ENCODE measurements around the gene EFCAB6.

Gene EFCAB6

DNA sequence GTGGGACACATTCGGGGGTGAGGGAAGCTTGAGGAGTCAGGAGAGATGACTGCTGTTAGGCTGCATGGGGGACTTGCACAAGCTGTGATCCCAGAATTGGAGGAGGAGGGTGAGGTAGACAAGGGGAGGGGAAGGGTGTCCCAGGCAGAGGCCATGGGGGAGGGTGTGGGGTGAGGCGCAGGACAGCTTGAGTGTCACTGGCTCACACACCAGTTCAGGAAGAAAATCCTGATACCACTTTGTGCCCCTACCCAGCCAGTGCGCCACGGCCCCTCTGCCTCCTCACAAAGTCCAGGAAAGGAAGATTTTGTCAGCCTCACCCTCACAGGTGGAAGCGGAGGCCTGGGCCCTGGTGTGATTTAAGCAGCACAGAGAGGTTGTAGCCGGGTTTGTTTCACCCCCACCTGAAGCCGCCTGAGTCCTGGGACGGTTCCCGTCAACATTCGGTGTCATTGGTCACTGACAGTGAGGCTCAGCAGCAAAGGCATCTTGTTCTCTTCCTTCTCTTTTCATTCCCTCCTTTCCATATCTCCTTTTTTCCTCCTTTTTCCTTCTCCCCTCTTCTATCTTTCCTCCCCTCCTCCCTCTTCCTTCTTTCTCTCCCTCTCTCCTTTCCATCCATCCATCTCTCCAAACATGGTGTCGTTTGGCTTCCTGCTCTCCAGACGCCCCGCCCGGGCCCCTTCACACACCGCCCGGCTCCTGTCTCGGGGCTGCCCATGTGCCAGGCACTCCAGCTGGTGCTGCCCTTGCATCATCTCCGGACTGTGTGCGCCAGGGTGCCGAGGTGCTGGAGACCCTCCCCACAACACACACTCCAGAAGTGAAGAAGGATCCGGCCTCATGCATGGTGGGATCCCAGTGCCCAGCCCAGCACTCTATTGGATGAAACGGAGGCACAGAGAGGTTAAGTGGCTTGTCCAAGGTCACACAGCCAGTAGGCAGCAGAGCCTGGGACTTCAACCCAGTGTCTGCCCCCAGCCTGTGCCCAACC is 311.0 kb downstream of the EFCAB6 start:
- no peak overlapping the region for H3K27ac ChIP-seq
- TF ChIP-seq, protein P1, sequence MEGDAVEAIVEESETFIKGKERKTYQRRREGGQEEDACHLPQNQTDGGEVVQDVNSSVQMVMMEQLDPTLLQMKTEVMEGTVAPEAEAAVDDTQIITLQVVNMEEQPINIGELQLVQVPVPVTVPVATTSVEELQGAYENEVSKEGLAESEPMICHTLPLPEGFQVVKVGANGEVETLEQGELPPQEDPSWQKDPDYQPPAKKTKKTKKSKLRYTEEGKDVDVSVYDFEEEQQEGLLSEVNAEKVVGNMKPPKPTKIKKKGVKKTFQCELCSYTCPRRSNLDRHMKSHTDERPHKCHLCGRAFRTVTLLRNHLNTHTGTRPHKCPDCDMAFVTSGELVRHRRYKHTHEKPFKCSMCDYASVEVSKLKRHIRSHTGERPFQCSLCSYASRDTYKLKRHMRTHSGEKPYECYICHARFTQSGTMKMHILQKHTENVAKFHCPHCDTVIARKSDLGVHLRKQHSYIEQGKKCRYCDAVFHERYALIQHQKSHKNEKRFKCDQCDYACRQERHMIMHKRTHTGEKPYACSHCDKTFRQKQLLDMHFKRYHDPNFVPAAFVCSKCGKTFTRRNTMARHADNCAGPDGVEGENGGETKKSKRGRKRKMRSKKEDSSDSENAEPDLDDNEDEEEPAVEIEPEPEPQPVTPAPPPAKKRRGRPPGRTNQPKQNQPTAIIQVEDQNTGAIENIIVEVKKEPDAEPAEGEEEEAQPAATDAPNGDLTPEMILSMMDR (conservative IDR thresholded peaks at IDR 0.05; ENCODE audit: low read depth): no peak
- CTCF ChIA-PET: interaction anchor here (0.6 kb wide), 1 partner anchor 1355 kb away, joined by 10 read pairs; no protein-coding TSS in a partner anchor
- POLR2A ChIA-PET (ENCODE audit: low non-redundant PET): no interaction called here
- no peak for DNase-seq (ENCODE audit: low spot score)

DNA sequence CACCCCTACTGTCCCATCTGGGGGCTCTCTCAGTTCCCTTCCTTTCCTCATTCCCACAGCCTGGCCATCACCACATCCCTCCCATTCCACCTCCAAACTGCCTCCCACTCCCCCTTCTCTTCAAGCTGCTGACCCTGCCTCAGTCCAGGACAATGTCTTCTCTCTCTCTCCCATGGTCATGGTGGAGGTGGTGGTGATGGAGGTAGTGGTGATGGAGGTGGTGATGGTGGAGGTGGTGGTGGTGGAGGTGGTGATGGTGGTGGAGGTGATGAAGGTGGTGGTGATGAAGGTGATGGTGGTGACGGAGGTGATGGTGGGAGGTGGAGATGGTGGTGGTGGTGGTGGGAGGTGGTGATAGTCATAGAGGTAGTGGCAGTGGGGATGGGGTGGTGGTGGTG is 313.2 kb downstream of the EFCAB6 start:
- TF ChIP-seq, protein P1 (conservative IDR thresholded peaks at IDR 0.05; ENCODE audit: low read depth): no peak
- POLR2A ChIA-PET (ENCODE audit: low non-redundant PET): no interaction called here
- no peak overlapping the region for H3K27ac ChIP-seq
- CTCF ChIA-PET: no interaction called here
- no peak for DNase-seq (ENCODE audit: low spot score)

DNA sequence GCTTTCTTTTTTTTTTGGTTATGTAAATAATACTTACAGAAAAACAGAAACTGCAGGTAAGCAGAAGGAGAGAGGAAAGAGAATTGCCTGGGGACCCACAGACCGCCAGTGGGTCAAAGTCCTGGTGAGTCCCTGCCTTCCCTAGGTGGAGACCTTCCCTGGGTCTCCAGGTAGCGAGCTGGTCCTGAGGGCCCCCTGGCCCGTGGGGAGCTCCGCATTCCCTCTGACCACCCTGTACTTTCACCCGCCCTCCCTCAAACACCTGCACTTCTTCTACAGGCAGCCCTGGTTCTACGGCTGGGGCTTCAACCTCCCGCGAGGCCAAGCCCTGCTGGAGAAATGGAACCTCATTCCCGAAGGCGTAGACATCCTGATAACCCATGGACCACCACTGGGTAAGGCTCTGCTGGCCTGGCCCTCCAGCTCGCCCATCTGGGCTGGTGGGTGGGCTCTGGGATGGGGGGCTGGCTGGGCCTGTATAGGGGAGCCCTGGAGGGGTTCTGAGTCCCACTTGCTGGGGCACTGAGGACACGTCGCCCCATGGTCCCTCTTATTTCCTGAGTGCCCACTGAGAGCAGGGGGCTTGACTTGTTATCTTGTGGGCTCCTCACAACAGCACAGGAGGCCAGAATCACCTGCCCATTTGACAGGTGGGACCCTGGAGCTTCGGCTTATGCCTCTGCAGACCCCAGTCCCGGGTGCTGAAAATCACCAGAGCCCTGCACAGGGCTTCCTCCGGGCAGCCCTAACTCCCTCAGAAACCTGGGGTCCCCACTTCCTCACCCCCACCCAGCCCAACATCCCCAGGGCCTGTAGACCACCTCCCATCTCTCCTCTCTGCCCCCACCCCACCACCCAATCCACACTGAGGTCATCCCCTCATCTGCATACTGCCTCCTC is 313.9 kb downstream of the EFCAB6 start:
- TF ChIP-seq, protein P1 (conservative IDR thresholded peaks at IDR 0.05; ENCODE audit: low read depth): no peak
- ChIA-PET POLR2A (ENCODE audit: low non-redundant PET) (no interaction called here), CTCF (no interaction called here)
- no peak overlapping the region for H3K27ac ChIP-seq
- DNase-seq (ENCODE audit: low spot score): no peak

- ChIA-PET POLR2A (ENCODE audit: low non-redundant PET) (no interaction called here), CTCF (no interaction called here)
- no peak overlapping the region for H3K27ac ChIP-seq
- no peak for DNase-seq (ENCODE audit: low spot score)
- TF ChIP-seq, protein P1 (conservative IDR thresholded peaks at IDR 0.05; ENCODE audit: low read depth): no peak
These were observed 318.8 kb downstream of the EFCAB6 start for GRCh38 chr22:43493297-43493696.

DNA sequence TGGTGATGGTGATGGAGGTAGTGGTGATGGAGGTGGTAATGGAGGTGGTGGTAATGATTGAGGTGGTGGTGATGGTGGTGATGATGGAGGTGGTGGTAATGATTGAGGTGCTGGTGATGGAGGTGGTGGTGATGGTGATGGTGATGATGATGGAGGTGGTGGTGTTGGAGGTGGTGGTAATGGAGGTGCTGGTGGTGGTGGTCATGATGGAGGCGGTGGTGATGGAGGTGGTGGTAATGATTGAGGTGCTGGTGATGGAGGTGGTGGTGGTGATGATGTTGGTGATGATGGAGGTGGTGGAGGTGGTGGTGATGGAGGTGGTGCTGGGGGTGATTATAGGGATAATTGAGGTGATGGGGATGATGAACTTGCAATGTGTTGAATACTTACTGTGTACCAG is 320.4 kb downstream of the EFCAB6 start:
- CTCF ChIA-PET: no interaction called here

DNA sequence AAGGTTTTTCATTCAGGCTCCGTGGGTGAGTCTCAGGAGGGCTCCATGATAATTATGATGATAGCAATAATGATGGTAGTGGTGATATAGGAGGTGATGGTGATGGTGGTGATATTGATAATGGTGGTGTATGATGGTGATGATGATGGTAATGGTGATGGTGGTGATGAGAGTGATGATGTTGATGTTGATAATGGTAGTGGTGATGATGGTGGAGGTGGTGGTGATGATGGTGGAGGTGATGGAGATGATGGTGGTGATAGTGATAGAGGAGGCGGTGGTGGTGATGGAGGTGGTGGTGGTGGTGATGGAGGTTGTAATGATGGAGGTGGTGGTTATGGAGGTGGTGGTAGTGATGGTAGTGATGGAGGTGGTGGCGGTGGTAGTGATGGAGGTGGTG is 320.9 kb downstream of the EFCAB6 start:
- DNase-seq (ENCODE audit: low spot score): no peak
- ChIA-PET POLR2A (ENCODE audit: low non-redundant PET) (no interaction called here), CTCF (interaction anchor here (0.6 kb wide), 1 partner anchor 23 kb away, joined by 3 read pairs; no protein-coding TSS in a partner anchor)
- TF ChIP-seq, protein P1 (conservative IDR thresholded peaks at IDR 0.05; ENCODE audit: low read depth): no peak
- H3K27ac ChIP-seq: no peak overlapping the region

More for the DNA sequence above, 320.4 kb downstream of the EFCAB6 start:
- DNase-seq (ENCODE audit: low spot score): no peak
- TF ChIP-seq, protein P1 (conservative IDR thresholded peaks at IDR 0.05; ENCODE audit: low read depth): no peak
- POLR2A ChIA-PET (ENCODE audit: low non-redundant PET): no interaction called here
- H3K27ac ChIP-seq: no peak overlapping the region

Data from RWPE1 (cell line).